Measurements from ENCODE around the gene ABHD10.

ABHD10 gene

DNA sequence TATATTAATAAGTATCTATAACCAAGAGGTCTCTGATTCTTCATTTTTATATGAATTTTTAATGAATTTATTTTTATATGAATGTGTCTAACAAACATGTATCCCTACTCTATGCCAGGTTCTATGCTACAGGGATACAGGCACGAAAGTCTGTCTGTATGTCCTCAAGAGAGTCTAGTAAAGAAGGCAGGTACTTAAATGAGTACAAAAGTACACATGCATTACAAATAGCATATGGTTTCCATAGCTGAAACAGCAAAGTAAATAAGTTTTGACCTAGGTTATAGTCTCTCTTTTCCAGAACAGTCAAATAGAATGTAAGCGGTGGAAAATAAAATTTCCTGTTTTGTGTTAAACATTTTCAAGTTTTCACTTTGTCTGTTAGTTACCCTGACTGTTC is 13.3 kb upstream of the ABHD10 start:
- DNase-seq (ENCODE audit: low spot score) = no peak

DNA sequence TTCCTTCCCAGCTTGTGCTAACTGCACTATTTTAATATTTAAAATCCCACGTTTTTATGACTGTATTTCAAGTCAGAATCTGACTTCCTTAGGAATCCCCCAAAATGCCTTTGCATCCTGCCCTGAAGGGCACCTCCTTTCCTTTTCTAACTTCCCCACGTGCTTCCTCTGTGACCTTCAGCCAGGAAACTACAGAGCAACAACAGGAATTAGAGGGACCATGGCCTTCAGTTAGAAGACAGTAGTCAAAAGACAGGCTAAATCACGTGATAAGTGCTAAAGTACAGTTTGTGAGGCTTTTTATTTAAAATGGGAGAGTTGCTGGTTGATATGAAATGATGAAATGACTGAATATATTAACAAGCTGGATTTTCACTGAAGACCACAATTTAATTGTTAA is 11.8 kb upstream of the ABHD10 start:
- DNase-seq (ENCODE audit: low spot score) = no peak

DNA sequence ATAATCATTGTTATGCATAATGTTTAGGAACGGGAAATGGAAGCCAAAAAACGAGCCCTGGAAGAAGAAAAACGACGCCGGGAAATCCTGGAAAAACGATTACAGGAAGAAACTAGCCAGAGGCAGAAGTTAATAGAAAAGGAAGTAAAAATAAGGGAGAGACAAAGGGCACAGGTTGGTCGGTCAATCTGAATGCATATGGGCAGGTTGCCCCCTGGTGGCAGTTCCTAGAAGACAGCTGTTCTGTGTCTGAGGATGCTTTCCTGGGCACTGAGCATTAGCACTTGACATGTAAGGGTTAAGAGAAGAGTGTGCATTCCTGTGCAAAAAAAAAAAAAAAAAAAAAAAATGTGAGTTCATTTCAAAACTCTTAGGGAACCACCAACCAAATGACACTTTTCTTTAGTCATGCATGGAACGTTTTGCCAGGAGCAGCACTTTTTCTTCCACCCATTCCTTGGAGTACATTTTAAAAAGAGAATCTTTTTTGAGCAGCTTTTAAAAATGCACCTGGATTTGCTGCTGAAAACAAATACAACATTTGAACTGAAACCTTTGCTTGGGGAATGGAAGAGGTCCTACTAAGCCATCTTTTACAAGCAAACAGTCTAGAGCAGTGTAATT is 11.1 kb upstream of the ABHD10 start:
- DNase-seq (ENCODE audit: low spot score) = peak; percentile 61

DNA sequence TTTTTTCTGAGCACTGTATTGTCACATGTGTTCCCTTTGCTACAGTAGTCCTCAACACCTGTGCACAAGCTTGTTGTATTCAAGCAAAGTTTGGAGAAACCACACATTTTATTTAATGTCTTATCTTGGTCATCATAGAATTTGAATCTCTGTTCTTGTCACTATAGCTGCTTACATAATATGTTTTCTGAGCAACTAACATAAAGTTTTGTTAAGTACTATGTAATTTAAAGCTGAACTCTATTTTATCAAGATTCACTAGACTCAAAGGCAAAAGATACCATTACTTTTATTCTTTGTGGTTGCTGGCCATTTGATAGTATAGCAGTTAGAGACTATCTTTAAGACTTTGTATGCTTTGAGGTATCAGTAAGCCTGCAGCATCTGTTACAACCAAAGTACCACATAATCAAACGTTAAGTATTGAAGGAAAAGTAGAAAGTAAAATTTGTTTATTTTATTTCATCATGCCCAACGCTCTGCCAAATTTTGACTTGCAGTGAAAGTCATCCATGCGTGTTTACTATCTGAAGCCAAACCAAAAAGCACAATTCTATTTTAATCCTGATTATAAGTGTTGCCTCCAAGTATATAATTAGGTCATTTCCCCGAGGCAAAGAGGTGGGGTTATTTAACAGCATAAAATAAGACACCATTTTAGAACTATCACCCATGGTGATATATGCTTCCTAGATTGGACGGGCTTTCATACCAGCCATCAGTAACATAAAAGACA is 10.3 kb upstream of the ABHD10 start:
- no peak for DNase-seq (ENCODE audit: low spot score)

DNA sequence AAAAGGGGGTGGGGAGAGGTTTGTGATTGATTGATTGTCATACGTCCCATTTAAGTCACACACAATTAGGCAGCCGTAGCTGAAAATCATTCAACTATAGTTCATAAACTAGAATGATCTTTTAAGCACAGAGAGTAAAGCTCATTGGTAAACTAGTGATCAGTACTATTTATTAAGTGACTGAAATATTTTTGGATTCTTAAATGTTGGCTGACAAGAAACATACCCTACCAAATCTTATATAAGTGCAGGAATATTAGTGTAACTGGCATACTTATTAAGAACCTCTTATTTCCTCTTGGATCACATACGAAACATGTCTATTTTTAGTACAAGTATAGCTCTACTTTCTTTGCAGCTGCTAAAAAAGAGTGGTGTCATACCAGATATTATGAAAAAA is 8.4 kb upstream of the ABHD10 start:
- DNase-seq (ENCODE audit: low spot score) = no peak

DNA sequence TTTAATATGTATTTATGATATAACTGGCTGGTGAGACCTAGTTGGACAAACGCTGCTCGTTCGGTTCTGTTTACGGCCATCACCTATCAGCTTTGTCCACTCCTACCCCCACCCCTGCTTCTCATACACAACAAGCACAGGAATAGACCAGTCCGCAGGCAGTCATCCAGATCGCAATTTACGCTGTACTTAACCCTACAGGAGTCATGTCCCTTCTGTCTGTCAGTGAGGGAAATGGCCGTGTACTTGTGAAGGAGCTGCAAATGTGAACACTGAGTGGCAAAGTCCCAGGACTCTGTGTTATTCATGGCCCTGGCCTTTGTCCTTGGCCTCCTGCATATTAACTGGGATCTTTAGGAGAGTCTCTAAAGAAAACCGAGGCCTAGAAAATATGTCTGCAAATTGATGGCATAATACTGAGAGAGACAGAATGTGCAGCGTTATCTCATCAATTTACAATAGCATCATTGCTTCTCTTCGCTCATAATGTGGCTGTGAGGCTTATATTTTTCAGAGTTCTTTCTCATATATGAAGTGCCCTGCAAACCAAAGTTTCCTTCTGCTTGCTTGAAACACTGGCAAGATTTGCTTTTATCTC is 7.2 kb upstream of the ABHD10 start:
- DNase-seq (ENCODE audit: low spot score) = no peak

DNA sequence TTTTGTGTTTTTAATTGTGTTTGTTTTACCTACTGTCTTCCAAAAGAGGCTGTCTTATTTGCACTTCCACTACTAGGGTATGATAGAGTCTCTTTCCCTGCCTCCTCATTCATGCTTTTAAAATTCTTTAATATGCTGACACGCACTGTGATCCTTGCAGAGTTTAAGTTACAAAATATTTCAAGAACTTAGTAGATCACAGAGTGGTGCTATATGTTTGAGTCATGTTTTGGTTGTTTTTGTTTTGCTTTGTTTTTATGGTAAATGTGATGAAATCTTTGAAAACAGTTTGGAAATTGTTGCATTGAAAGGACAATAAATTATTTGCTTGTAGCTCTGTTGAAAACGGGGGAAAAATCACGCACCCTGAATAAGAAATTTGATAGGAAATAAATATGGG is 5.9 kb upstream of the ABHD10 start:
- DNase-seq (ENCODE audit: low spot score) = no peak

DNA sequence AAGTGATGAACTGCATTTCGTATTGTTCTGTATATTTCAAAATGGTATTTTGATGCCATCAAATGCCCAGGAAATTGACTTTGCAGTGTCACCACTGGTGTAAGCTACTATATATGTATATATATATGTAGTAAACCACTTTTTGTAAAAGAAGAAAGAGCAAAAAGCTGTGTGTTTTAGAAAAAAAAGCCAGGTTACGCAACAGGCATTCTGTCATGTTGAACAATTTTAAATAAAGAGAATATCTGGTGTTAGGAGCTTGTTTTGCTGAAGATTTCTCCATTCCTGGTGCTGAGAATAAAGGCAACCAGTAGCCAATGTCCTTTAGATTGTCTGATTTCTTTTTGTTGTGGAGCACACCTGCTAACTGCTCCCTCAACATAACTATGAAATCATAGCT is 3.7 kb upstream of the ABHD10 start:
- no peak for DNase-seq (ENCODE audit: low spot score)

DNA sequence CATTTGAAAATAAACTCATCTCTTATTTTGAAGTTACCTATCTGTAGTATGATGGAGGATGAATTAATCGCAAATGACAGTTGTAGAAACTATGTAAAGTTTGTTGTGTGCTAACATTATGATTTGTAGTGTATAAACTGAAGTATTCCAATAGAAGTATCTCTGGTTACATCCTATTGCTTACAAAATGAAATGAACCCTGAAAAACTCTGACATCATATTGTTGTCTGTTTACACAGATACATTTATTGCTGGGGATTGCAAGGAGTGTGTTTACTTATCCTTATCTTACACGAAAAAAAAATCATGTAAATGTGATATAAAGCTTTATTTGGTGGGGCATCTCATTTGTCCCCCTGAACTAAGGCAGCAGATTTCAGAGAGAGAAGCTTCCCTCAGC is 2.6 kb upstream of the ABHD10 start:
- DNase-seq (ENCODE audit: low spot score) = no peak

DNA sequence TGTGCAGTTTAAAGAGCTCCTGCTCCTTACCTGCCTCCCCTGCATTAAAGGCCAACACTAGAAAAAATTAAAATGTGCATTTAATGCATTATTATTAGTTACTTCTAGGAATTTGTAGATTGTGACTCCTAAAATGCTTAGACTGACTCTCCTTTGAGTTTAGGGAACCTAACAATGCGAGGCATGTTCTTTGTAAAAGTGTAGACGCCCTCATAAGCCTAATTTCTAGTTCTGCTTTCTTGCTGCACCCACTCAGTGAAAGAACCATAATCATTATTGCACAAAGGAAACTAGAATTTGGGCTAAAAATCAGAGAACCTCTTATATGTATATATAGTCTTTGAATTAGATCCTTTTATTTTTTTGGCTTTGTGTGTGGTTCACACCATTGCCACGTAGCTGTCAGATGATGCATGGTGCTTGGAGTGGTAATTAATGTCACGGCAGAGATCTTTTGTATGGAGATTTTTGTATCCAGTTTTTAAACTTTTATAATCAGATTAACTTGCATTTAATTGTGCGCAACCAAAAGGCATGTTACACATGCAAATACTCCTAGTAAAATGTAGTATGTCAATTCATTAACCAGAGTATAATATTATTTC is 710 bp downstream of the ABHD10 start:
- peak; percentile 14 for DNase-seq (ENCODE audit: low spot score)

DNA sequence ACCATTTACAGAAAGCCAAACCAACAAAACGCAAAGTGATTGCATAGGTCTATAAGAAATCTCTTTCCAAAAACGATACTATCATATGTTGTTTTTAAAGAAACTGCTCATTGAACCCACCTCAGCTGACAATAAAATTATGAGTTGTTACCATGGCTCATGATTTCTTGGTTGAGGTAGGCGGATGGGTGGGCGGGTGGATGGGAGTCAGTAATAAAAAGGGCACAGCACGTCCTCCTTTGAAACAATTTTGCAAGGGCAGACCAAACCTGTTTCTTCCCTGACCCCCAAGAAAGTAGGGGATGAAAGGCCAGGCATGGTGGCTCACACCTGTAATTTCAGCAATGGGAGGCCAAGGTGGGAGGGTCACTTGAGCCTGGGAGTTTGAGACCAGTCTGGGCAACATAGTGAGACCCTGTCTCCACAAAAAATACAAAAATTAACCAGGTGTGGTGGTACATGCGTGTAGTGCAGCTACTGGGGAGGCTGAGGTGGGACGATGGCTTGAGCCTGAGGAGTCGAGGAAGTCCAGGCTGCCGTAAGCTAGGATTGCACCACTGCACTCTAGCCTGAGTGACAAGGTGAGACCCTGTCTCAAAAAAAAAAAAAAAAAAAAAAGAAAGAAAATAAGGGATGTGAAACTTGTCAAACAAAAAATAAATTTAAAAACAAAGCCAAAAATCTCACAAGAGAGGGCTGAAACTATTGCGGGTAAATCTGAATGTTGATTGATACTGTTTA is 2.1 kb downstream of the ABHD10 start:
- no peak for DNase-seq (ENCODE audit: low spot score)

DNA sequence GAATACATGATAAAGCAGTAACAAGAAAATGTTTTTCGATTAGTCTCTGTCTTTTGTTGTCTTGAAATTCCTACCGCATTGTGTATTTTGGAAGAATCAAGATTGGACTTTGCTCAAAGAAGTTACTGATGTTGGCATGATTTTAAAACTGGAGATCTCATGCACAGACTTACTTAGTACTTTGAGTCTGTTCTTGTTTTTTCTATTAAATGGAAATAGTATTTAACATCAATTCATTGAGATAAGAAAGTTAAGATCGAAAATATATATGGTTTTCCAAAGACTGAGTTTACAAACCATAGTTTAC is 2.6 kb downstream of the ABHD10 start:
- no peak for DNase-seq (ENCODE audit: low spot score)

DNA sequence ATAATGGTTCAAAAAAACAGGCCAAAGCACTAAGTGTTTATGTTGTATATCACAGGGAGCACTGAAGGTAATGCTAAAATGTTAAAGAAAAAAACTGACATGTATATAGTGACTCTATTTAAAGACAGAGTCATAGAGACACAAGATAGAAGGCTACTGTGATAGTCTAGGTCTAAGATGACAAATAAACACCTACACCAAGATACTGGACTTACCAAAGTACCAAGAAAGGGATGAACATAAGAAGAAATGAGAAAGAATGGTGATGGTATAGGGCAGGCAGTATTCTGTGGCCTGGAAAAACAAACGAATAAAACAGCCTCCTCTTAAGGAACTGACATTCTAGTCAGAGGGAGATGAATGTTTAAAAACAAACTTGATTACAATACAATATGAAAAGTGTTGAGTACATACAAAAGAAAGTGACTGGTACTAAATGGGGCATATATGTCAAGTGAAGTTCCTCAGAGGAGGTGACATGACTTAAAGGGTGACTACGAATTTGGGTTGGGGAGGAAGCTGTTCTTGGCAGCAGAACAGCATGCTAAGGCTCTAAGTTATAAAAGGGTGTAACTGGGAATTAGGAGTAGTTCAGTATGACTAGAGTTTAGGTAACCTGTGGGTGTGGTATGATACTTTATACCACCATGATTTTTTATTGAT is 5.9 kb downstream of the ABHD10 start:
- no peak for DNase-seq (ENCODE audit: low spot score)

DNA sequence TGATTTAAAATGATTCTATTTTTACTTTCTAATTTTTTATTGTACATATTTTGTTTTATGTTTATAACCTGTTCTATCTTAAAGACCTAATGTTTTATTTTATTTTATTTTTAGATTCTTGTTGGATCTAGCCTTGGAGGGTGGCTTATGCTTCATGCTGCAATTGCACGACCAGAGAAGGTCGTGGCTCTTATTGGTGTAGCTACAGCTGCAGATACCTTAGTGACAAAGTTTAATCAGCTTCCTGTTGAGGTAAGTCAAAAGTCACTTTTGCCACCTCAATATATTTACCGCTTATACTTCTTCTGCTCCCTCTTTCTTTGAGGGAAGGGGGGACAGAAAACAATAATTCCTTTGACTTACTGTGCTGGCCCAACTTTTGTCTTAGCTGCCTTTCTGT is 8.0 kb downstream of the ABHD10 start:
- no peak for DNase-seq (ENCODE audit: low spot score)

DNA sequence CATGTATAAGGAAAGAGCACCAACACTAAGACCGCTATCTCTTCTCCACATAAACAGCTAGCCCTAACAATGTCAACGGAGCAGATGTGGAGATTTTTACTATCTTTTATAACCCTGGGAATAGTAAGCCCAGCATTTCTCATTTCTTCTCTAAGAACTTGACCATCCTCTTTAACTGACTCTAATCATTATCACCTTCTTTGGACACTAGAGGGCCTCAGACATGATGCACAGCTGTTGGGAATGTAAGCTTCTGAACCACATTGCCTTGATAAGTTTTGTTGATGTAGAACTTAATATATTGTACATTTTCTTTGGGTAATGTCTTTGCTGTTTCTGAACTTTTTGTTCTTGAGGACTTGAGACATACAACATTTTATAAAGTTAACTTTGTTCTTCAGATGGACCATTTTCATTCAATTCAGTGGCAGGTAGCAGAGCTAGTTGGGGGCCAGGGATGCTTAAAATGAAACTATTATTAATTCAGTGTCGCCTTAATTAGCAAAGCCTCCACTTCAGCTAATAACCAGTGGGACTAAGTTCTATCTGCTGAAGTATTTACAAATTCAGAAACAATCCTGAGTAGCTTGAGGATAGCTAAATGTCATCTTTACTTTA is 10.3 kb downstream of the ABHD10 start:
- DNase-seq (ENCODE audit: low spot score) = peak; percentile 27

DNA sequence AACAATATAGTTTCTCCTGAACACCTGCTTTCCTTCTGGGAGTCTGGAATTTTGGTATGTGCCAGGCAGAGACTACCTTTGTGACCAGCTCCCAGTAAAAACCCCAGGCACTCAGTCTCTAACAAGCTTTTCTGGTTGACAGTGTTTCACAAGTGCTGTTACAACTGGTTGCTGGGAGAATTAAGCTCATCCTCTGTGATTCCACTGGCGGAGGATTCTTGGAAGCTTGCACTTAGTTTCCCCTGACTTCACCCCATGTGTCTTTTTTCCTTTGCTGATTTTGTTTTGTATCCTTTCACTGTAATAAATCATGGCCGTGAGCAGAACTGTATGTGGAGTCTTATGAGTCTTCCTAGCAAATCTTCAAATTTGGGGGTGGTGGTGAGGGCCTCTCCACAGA is 14.2 kb downstream of the ABHD10 start:
- no peak for DNase-seq (ENCODE audit: low spot score)

DNA sequence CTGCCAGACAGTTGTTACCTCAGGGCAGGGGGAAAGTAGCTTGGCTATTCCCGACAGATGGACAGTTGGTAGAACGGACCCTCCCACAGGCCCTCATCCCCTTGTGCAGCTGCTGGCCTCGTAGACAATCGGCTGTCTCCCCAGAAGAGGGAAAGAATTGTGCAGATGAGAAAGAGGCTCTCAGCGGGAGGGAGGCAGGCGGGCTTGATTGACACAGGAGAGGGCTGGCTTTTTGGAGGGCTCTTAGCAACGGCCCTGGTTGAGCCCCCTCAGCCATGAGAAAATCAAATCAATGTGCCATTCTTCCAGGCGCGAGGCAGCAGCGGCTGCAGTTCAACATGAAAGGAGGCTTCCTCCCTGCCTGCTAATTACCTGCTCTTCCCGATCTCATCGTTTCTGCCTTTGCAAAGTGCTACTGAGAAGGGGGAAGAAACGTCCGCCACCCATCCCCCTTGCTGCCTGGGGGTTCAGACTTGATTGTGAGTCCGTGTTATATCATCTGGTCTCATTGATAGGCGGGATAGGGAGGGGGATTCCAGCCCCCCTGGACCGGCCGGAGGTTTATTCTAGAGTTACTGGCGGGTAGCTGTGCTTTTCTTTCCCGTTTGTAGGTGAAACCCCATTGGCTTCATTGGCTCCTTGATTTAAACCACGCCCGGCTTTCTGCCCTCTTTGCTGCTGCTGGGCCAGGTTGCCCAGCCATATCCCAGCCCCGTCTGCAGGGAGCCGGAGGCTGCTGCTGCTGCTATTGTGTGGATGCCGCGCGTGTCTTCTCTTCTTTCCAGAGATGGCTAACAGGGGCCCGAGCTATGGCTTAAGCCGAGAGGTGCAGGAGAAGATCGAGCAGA is 20.0 kb downstream of the ABHD10 start, which contains the start of gene TAGLN3:
TAGLN3 (plus strand) TSS at position 287 of the 848 bp plus-strand sequence; CDS start at position 788, 501 bp downstream.
- DNase-seq (ENCODE audit: low spot score) = no peak

DNA sequence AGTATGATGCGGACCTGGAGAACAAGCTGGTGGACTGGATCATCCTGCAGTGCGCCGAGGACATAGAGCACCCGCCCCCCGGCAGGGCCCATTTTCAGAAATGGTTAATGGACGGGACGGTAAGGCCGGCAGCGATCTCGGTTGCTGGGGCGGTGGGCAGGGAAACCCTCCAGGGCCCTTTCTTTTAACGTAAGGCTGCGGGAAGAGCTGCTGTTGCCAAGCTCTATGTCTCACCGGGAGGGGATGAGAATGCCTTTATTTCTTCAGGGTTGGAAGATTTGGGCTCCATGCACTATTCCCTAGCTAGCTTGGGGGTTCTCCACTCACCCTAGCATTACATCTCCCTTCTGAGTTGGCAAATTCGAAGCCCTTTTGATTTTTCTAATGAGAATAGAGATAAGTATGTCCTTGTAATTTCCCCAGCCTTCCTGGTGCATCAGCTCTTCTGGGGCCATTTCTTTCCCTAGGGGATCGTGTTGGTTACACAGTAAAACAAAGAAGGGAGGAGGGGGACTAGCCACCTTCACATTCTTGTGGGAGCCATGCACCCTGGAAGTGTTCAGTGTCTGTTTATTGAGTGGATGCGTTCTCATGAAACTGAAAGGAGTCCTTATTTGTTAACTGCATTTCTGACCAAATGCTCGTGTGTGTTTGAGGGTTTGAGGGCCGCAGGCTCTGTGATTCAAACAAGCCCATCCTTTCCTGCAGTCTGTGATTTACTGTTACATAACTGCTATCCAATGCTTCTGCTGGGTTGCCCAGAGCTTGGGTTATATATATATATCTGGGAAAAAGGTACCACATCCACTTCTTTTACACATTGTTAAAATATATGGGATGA is 20.9 kb downstream of the ABHD10 start:
- no peak for DNase-seq (ENCODE audit: low spot score)

DNA sequence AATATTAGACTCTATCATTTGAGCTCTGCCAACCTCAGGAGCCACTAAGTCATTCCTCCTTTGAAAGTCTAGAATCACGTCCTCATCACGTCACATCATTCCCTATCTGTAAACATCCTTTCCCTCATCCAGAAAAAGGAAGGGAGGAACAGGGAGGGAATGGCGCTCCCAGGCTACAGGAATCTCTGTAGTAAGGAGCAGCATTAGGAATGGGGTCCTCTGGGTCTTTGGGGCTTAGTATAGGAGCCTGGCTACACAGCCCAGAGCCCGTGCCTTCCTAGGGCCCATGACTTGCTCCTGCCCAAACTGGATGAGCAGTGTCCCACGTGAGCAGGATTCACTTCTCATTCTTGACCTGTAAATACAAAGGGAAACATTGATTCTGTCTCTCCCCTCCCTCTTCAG is 21.5 kb downstream of the ABHD10 start:
- no peak for DNase-seq (ENCODE audit: low spot score)

DNA sequence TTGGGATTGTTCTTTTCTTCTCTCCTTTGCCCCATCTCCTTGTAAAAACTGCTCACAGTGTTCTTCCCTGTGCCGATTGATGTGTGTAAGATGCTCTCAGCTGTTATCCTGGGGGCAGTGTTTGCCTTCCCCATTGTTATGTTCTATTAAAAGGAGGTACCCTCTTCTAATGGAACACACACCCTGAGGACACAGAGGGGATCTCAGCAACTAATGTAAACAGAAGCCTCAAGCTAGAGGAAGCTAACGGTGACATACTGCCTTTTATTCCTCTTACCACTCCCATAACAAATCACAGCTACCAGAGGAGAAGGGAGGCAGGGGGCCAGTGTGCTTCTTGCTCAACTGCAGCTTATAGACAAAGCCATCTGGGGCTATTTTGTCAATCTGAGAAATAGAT is 22.1 kb downstream of the ABHD10 start:
- DNase-seq (ENCODE audit: low spot score) = no peak

Measured in hematopoietic multipotent progenitor cell treated with erythropoietin and hydrocortisone succinate and interleukin-3 and kit ligand, for 17 days (in vitro differentiated cells).